Kidney (tissue), 14 donors: Measurements from ENCODE around the gene KCTD21. TPM values are rescaled to one million over a fixed set of nuclear protein-coding genes. Genes with fewer than 3 reads are reported as not detected.
"Not testable (repeated sequence)": the region's sequence is repeated elsewhere in the genome, so short reads cannot be mapped to it uniquely, and the experiment has no call there.

Source experiments
- DNase-seq, 5 donors: peaks; one replicate each; pipeline ENCODE4 v3.0.0-alpha.2; 2013 to 2020
- FAIRE-seq: peaks from 2 replicates; lab custom pipeline; 2012; peaks lifted over from hg19 to GRCh38; lab: Jason Lieb, UNC
- H3K27ac ChIP-seq, 2 donors: one replicate each; pipeline ENCODE4 v1.7.0; 2013; ENCODE audit warnings: low read depth in 2 of 2, low read length in 2 of 2, inconsistent platforms in 1 of 2
- H3K27me3 ChIP-seq: one replicate; pipeline ENCODE4 v1.7.1; 2013; ENCODE audit warnings: low read length, inconsistent platforms; ENCODE audit not compliant: control insufficient read depth, insufficient read depth
- H3K36me3 ChIP-seq, 3 donors: one replicate each; pipeline versions ENCODE4 v1.7.0 to v1.7.1; 2013; ENCODE audit warnings: low read length in 3 of 3, control low read depth in 1 of 3, inconsistent platforms in 1 of 3; ENCODE audit not compliant: insufficient read depth in 3 of 3, control insufficient read depth in 2 of 3
- H3K4me1 ChIP-seq, 3 donors: one replicate each; pipeline versions ENCODE4 v1.7.0 to v1.7.1; 2013; ENCODE audit warnings: low read length in 3 of 3, inconsistent platforms in 1 of 3, low read depth in 1 of 3; ENCODE audit not compliant: control insufficient read depth in 2 of 3, insufficient read depth in 2 of 3
- H3K4me3 ChIP-seq, 3 donors: one replicate each; pipeline versions ENCODE4 v1.7.0 to v1.8.1; 2013; ENCODE audit warnings: low read length in 3 of 3, control low read depth in 1 of 3, inconsistent platforms in 1 of 3
- H3K9ac ChIP-seq, 3 donors: one replicate each; pipeline versions ENCODE4 v1.7.0 to v1.7.1; 2013; ENCODE audit warnings: low read length in 3 of 3, control low read depth in 1 of 3, inconsistent platforms in 1 of 3
- H3K9me3 ChIP-seq, 3 donors: one replicate each; pipeline versions ENCODE4 v1.7.0 to v1.7.1; 2013; ENCODE audit warnings: low read length in 3 of 3, control low read depth in 1 of 3, inconsistent platforms in 1 of 3; ENCODE audit not compliant: control insufficient read depth in 2 of 3, insufficient read depth in 1 of 3
- CTCF ChIP-seq: IDR thresholded peaks from 3 replicates; pipeline ENCODE4 v1.5.1; 2012; ENCODE audit warnings: mild to moderate bottlenecking, moderate library complexity, borderline replicate concordance; ENCODE audit not compliant: insufficient read depth; ENCODE audit errors: extremely low read depth
- intact Hi-C: fragments of 100-400 bp; cut with DNase I; formaldehyde crosslinking; loops from one replicate; pipeline ENCODE4 v1.11.1; 2022
- polyA plus RNA-seq: library from polyadenylated mRNA; stranded (reverse); fragments of 350-450 nt; fragmentation: Illumina TruSeq; extraction: RNeasy Lipid Tissue Mini Kit (QIAGEN cat#74804); gene quantifications from one replicate; pipeline ENCODE4 v1.2.3, GENCODE V29; 2014; ENCODE audit warnings: low read depth, low replicate concordance; ENCODE audit not compliant: insufficient read depth
- total RNA-seq: library from RNA; stranded (reverse); fragmentation: NEBNext Ultra II Directional; extraction: Animal tissue kit (Norgen Biotek cat#: 25700); gene quantifications from one replicate; pipeline ENCODE4 v1.2.1, GENCODE V29; 2021
- donor health status: control.
- donor health status: control.
- donor health status: control.
- donor health status: control.
- donor health status: control.
- donor health status: DM: yes; HTN: yes; CAD: no.
- donor health status: Normal renal cell carcinoma (clear cell type).

Gene KCTD21
- total and polyA plus RNA-seq, 2 donors from 2014 or later = 6.0 to 7.9 TPM

- no peak for TF ChIP-seq CTCF
- Histone ChIP-seq H3K27ac (no peak overlapping the region), H3K4me1 (no peaks in the 10 kb centered on the region), H3K9ac (no peak overlapping the region), H3K9me3 (no peaks in the 10 kb centered on the region), H3K4me3 (no peak overlapping the region), H3K27me3 (no peaks in the 10 kb centered on the region), H3K36me3 (peaks cover 0 to 3% (median 0%) of the 10 kb centered on the region in 3 donors)
- intact Hi-C loops = no loop called here
- FAIRE-seq = no peak
- no peak for DNase-seq
These were observed 8.9 kb downstream of the KCTD21 start for GRCh38 chr11:78179459-78180071.

- Histone ChIP-seq H3K27ac (no peak overlapping the region), H3K9ac (no peak overlapping the region), H3K4me1 (no peaks in the 10 kb centered on the region), H3K4me3 (no peak overlapping the region), H3K9me3 (no peaks in the 10 kb centered on the region), H3K36me3 (peaks cover 0 to 14% (median 5%) of the 10 kb centered on the region in 3 donors), H3K27me3 (no peaks in the 10 kb centered on the region)
- intact Hi-C loops = no loop called here
- DNase-seq (no peak), FAIRE-seq (no peak)
- no peak for TF ChIP-seq CTCF
These were observed 11.2 kb downstream of the KCTD21 start for GRCh38 chr11:78177216-78177615.

- no peaks in the 10 kb centered on the region for H3K27me3 ChIP-seq
- DNase-seq = no peak
- no peak for TF ChIP-seq CTCF
- no peak overlapping the region for H3K4me3 ChIP-seq
- intact Hi-C loops = no loop called here
- H3K27ac ChIP-seq = no peak overlapping the region
- no peak for FAIRE-seq
- H3K36me3 ChIP-seq = peaks cover 0 to 14% (median 5%) of the 10 kb centered on the region in 3 donors
- no peaks in the 10 kb centered on the region for H3K9me3 ChIP-seq
- no peak overlapping the region for H3K9ac ChIP-seq
- no peaks in the 10 kb centered on the region for H3K4me1 ChIP-seq
These were observed 11.8 kb downstream of the KCTD21 start for GRCh38 chr11:78176605-78177141.

- H3K4me3 ChIP-seq, intact Hi-C loops, H3K4me1 ChIP-seq, DNase-seq, H3K27ac ChIP-seq, FAIRE-seq, H3K9ac ChIP-seq, H3K27me3 ChIP-seq, H3K9me3 ChIP-seq: not testable (repeated sequence)
- peaks cover 0 to 14% (median 5%) of the 10 kb centered on the region in 3 donors for H3K36me3 ChIP-seq
These were observed 12.6 kb downstream of the KCTD21 start for GRCh38 chr11:78175862-78176261.
